B cell (primary cell): Measurements from ENCODE around the gene LRRC8E.

ENCODE experiments used
- CTCF ChIP-seq: fragments of 200-600 bp; IDR thresholded peaks from one replicate; pipeline ENCODE4 v1.8.0; 2022; ENCODE audit warnings: antibody characterized with exemption, mild to moderate bottlenecking
- EZH2 ChIP-seq: IDR thresholded peaks from 2 replicates; pipeline ENCODE4 v1.6.1; 2012; ENCODE audit warnings: borderline replicate concordance, low read depth, mild to moderate bottlenecking, moderate library complexity, low read length; ENCODE audit not compliant: insufficient read depth, poor library complexity, severe bottlenecking

GRCh38 chr19:7933828-7934725 is 45.8 kb downstream of the LRRC8E start:
- TF ChIP-seq CTCF (no peak), EZH2 (no peak)
